ENCODE data around the gene TLL2.

TLL2 gene

GRCh38 chr10:96507044-96507443, 6.7 kb downstream of the TLL2 start:
- no peak overlapping the region for H3K4me3 ChIP-seq (ENCODE audit: low read length)
- no peak for DNase-seq (ENCODE audit: low read depth)
- TF ChIP-seq CTCF (conservative IDR thresholded peaks at IDR 0.05; ENCODE audit: low read depth, low read length), result no peak

GRCh38 chr10:96505150-96506136, 8.3 kb downstream of the TLL2 start:
- DNase-seq (ENCODE audit: low read depth), result no peak
- TF ChIP-seq CTCF (conservative IDR thresholded peaks at IDR 0.05; ENCODE audit: low read depth, low read length), result no peak
- H3K4me3 ChIP-seq (ENCODE audit: low read length), result no peak overlapping the region

- DNase-seq (ENCODE audit: low read depth), result no peak
These were observed 11.0 kb downstream of the TLL2 start for GRCh38 chr10:96502561-96503282.

GRCh38 chr10:96501985-96502384, 11.7 kb downstream of the TLL2 start:
- no peak overlapping the region for H3K4me3 ChIP-seq (ENCODE audit: low read length)
- no peak for DNase-seq (ENCODE audit: low read depth)
- TF ChIP-seq CTCF (conservative IDR thresholded peaks at IDR 0.05; ENCODE audit: low read depth, low read length), result no peak

More at GRCh38 chr10:96502561-96503282, 11.0 kb downstream of the TLL2 start:
- no peak overlapping the region for H3K4me3 ChIP-seq (ENCODE audit: low read length)
- TF ChIP-seq CTCF (conservative IDR thresholded peaks at IDR 0.05; ENCODE audit: low read depth, low read length), result no peak

- DNase-seq (ENCODE audit: low read depth), result no peak
- no peak for TF ChIP-seq CTCF (conservative IDR thresholded peaks at IDR 0.05; ENCODE audit: low read depth, low read length)
- H3K4me3 ChIP-seq (ENCODE audit: low read length), result no peak overlapping the region
These were observed 13.2 kb downstream of the TLL2 start for GRCh38 chr10:96500519-96500918.

- no peak for DNase-seq (ENCODE audit: low read depth)
- no peak for TF ChIP-seq CTCF (conservative IDR thresholded peaks at IDR 0.05; ENCODE audit: low read depth, low read length)
- H3K4me3 ChIP-seq (ENCODE audit: low read length), result no peak overlapping the region
These were observed 13.7 kb downstream of the TLL2 start for GRCh38 chr10:96500050-96500449.
